ENCODE data around the gene OXNAD1.

DNA sequence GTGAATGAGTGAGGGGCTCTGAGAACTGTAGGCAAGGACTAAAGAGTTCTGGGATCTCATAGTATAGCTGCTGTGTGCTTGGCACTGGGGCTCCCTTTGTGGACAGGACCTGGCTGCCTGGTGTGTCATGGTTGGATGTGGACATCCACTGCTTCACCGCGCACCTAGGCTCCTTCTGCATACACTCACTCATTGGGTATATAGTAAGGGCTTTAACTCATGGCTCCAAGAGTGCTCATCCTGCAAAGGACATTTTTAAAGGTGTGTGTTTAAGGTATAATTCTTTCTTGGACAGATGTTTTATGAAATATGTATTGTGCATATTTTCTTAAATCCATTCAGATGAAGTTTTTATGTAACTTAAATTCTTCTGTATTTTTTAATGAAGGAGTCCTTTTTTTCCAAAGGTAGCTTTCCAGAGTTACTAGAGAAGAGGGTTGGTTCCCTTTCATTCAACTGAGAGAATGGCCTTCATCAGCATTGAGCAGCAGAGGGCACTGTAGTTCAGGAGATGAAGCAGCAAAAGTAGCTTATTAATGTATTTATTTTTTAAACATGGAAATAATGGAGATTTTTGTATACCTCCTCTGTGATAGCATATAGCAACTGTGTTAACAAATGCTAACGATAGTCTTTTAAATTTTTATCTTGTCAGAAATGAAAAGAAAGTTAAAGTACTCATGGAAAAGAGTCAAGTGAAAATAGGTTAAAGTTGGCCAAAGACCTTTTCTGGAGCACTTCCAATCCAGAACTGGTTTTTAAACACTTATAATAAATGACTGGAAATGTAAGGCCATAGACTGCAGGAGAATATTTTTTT, 25.2 kb downstream of the OXNAD1 start:
- TF ChIP-seq, protein P1, sequence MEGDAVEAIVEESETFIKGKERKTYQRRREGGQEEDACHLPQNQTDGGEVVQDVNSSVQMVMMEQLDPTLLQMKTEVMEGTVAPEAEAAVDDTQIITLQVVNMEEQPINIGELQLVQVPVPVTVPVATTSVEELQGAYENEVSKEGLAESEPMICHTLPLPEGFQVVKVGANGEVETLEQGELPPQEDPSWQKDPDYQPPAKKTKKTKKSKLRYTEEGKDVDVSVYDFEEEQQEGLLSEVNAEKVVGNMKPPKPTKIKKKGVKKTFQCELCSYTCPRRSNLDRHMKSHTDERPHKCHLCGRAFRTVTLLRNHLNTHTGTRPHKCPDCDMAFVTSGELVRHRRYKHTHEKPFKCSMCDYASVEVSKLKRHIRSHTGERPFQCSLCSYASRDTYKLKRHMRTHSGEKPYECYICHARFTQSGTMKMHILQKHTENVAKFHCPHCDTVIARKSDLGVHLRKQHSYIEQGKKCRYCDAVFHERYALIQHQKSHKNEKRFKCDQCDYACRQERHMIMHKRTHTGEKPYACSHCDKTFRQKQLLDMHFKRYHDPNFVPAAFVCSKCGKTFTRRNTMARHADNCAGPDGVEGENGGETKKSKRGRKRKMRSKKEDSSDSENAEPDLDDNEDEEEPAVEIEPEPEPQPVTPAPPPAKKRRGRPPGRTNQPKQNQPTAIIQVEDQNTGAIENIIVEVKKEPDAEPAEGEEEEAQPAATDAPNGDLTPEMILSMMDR (conservative IDR thresholded peaks at IDR 0.05; ENCODE audit: low read length): peak; percentile 97
- no peak for TF ChIP-seq EZH2phosphoT487 (IDR thresholded peaks at IDR 0.05; ENCODE audit: borderline replicate concordance)
